ENCODE data around the gene UGT1A6.

The UGT1A6 gene

GRCh38 chr2:233819884-233820773 lies 127.4 kb downstream of the UGT1A6 start:
- Histone ChIP-seq H2AFZ (ENCODE audit: low read depth, low read length) (no peak overlapping the region), H4K20me1 (ENCODE audit: insufficient read depth, low read length) (no peaks in the 10 kb centered on the region), H3K4me3 (ENCODE audit: low read length) (no peak overlapping the region), H3K27me3 (ENCODE audit: low read depth, low read length) (no peaks in the 10 kb centered on the region), H3K27ac (ENCODE audit: low read length) (no peak overlapping the region), H3K4me1 (ENCODE audit: low read length) (no peaks in the 10 kb centered on the region), H3K9me3 (ENCODE audit: insufficient read depth, low read length) (no peaks in the 10 kb centered on the region), H3K4me2 (ENCODE audit: low read length) (no peak overlapping the region), H3K79me2 (ENCODE audit: low read length) (no peaks in the 10 kb centered on the region), H3K36me3 (replicated peaks; ENCODE audit: low read depth, low read length) (no peaks in the 10 kb centered on the region), H3K9ac (ENCODE audit: low read length) (no peak overlapping the region)
- TF ChIP-seq EZH2phosphoT487 (IDR thresholded peaks at IDR 0.05; ENCODE audit: low read depth) (no peak), CTCF (IDR thresholded peaks at IDR 0.05; ENCODE audit: low read depth, low read length) (no peak)

- Histone ChIP-seq H2AFZ (ENCODE audit: low read depth, low read length) (no peak overlapping the region), H4K20me1 (ENCODE audit: insufficient read depth, low read length) (no peaks in the 10 kb centered on the region), H3K9ac (ENCODE audit: low read length) (no peak overlapping the region), H3K27ac (ENCODE audit: low read length) (no peak overlapping the region), H3K4me2 (ENCODE audit: low read length) (no peak overlapping the region), H3K36me3 (replicated peaks; ENCODE audit: low read depth, low read length) (no peaks in the 10 kb centered on the region), H3K79me2 (ENCODE audit: low read length) (no peaks in the 10 kb centered on the region), H3K9me3 (ENCODE audit: insufficient read depth, low read length) (no peaks in the 10 kb centered on the region), H3K4me1 (ENCODE audit: low read length) (no peaks in the 10 kb centered on the region), H3K4me3 (ENCODE audit: low read length) (no peak overlapping the region), H3K27me3 (ENCODE audit: low read depth, low read length) (no peaks in the 10 kb centered on the region)
- TF ChIP-seq EZH2phosphoT487 (IDR thresholded peaks at IDR 0.05; ENCODE audit: low read depth), result no peak
- TF ChIP-seq CTCF (IDR thresholded peaks at IDR 0.05; ENCODE audit: low read depth, low read length), result no peak
Measured at GRCh38 chr2:233820774-233821105, 128.1 kb downstream of the UGT1A6 start.

GRCh38 chr2:233821196-233821595 lies 128.5 kb downstream of the UGT1A6 start:
- Histone ChIP-seq H4K20me1 (ENCODE audit: insufficient read depth, low read length) (no peaks in the 10 kb centered on the region), H2AFZ (ENCODE audit: low read depth, low read length) (no peak overlapping the region), H3K4me1 (ENCODE audit: low read length) (no peaks in the 10 kb centered on the region), H3K27ac (ENCODE audit: low read length) (no peak overlapping the region), H3K27me3 (ENCODE audit: low read depth, low read length) (no peaks in the 10 kb centered on the region), H3K9ac (ENCODE audit: low read length) (no peak overlapping the region), H3K4me3 (ENCODE audit: low read length) (no peak overlapping the region), H3K79me2 (ENCODE audit: low read length) (no peaks in the 10 kb centered on the region), H3K36me3 (replicated peaks; ENCODE audit: low read depth, low read length) (no peaks in the 10 kb centered on the region), H3K9me3 (ENCODE audit: insufficient read depth, low read length) (no peaks in the 10 kb centered on the region), H3K4me2 (ENCODE audit: low read length) (no peak overlapping the region)
- TF ChIP-seq CTCF (IDR thresholded peaks at IDR 0.05; ENCODE audit: low read depth, low read length) (no peak), EZH2phosphoT487 (IDR thresholded peaks at IDR 0.05; ENCODE audit: low read depth) (no peak)

- Histone ChIP-seq H3K9me3 (ENCODE audit: insufficient read depth, low read length) (no peaks in the 10 kb centered on the region), H3K27ac (ENCODE audit: low read length) (no peak overlapping the region), H2AFZ (ENCODE audit: low read depth, low read length) (no peak overlapping the region), H3K4me2 (ENCODE audit: low read length) (no peak overlapping the region), H3K79me2 (ENCODE audit: low read length) (no peaks in the 10 kb centered on the region), H4K20me1 (ENCODE audit: insufficient read depth, low read length) (no peaks in the 10 kb centered on the region), H3K4me1 (ENCODE audit: low read length) (no peaks in the 10 kb centered on the region), H3K27me3 (ENCODE audit: low read depth, low read length) (no peaks in the 10 kb centered on the region), H3K36me3 (replicated peaks; ENCODE audit: low read depth, low read length) (no peaks in the 10 kb centered on the region), H3K4me3 (ENCODE audit: low read length) (no peak overlapping the region), H3K9ac (ENCODE audit: low read length) (no peak overlapping the region)
- no peak for TF ChIP-seq EZH2phosphoT487 (IDR thresholded peaks at IDR 0.05; ENCODE audit: low read depth)
- no peak for TF ChIP-seq CTCF (IDR thresholded peaks at IDR 0.05; ENCODE audit: low read depth, low read length)
Measured at GRCh38 chr2:233821709-233822100, 129.0 kb downstream of the UGT1A6 start.
